B cell (primary cell): Measurements from ENCODE around the gene CCDC92B. TPM values are rescaled to one million over a fixed set of nuclear protein-coding genes. Genes with fewer than 3 reads are reported as not detected.

Experiments
- ATAC-seq: fragments of 200-7000 bp; cut with Tn5 transposase; one replicate; pipeline ENCODE4 v1.10.0; 2021; ENCODE audit warnings: low read depth, mild to moderate bottlenecking, moderate number of reproducible peaks, moderate library complexity
- CTCF ChIA-PET: fragments of 350-600 bp; sonication (Branson Sonifier 250); formaldehyde crosslinking; loops from one replicate; lab custom pipeline; 2021; ENCODE audit warnings: antibody characterized with exemption, inconsistent platforms; lab: Charles Lee
- POLR2A ChIA-PET: fragments of 350-600 bp; sonication (Branson Sonifier 250); formaldehyde crosslinking; loops from one replicate; lab custom pipeline; 2021; ENCODE audit warnings: antibody characterized with exemption; lab: Charles Lee
- DNase-seq: peaks from one replicate; pipeline ENCODE4 v3.0.0; 2013
- H2AFZ ChIP-seq: 2 replicates; pipeline ENCODE4 v1.6.1; 2012; ENCODE audit warnings: mild to moderate bottlenecking, low read depth, low read length; ENCODE audit not compliant: insufficient read depth, poor library complexity, severe bottlenecking
- H3K27ac ChIP-seq, 2 donors: 1 replicate in 1 of 2; 2 replicates in 1 of 2; pipeline ENCODE4 v1.5.1; 2012 to 2013; ENCODE audit warnings: low read length in 2 of 2, mild to moderate bottlenecking in 2 of 2, moderate library complexity in 1 of 2
- H3K27me3 ChIP-seq, 4 experiments: fragments of 200-600 bp in 1 of 4; sonication (generic) in 1 of 4; replicated peaks in 1 of 4; 1 replicate in 2 of 4; 2 replicates in 2 of 4; pipeline versions ENCODE4 v1.6.1 to v1.7.0; 2013 to 2016; ENCODE audit warnings: low read length in 3 of 4, mild to moderate bottlenecking in 2 of 4, mixed read lengths in 1 of 4, moderate library complexity in 1 of 4; ENCODE audit not compliant: insufficient read depth in 4 of 4, control insufficient read depth in 3 of 4; ENCODE audit errors: control extremely low read depth in 1 of 4
- H3K36me3 ChIP-seq, 2 experiments: replicated peaks in 1 of 2; 1 replicate in 1 of 2; 2 replicates in 1 of 2; pipeline versions ENCODE4 v1.6.1 to v1.7.1; 2013; ENCODE audit warnings: low read length in 1 of 2; ENCODE audit not compliant: insufficient read depth in 2 of 2, control insufficient read depth in 1 of 2; ENCODE audit errors: control extremely low read depth in 1 of 2, extremely low read depth in 1 of 2
- H3K4me1 ChIP-seq, 2 donors: fragments of 200-600 bp in 1 of 2; sonication (generic) in 1 of 2; 1 replicate in 1 of 2; 2 replicates in 1 of 2; pipeline versions ENCODE4 v1.5.1 to v1.6.1; 2013 to 2017; ENCODE audit warnings: low read length in 2 of 2; ENCODE audit not compliant: control insufficient read depth in 2 of 2, insufficient read depth in 2 of 2
- H3K4me2 ChIP-seq: replicated peaks from 2 replicates; pipeline ENCODE3; 2012; ENCODE audit warnings: mild to moderate bottlenecking, low read depth, low read length; ENCODE audit not compliant: poor library complexity, severe bottlenecking
- H3K4me3 ChIP-seq, 5 experiments: fragments of 200-600 bp in 1 of 5; sonication (generic) in 1 of 5; 1 replicate in 3 of 5; 2 replicates in 2 of 5; pipeline versions ENCODE4 v1.5.1 to v1.7.0; 2011 to 2016; ENCODE audit warnings: low read length in 4 of 5, mild to moderate bottlenecking in 4 of 5, low read depth in 2 of 5, control low read depth in 1 of 5, moderate library complexity in 1 of 5; ENCODE audit not compliant: insufficient read depth in 1 of 5; ENCODE audit errors: control extremely low read depth in 1 of 5, extremely low read depth in 1 of 5
- H3K79me2 ChIP-seq: fragments of 200-600 bp; sonication (generic); one replicate; pipeline ENCODE4 v1.6.0; 2016; ENCODE audit warnings: low read length; ENCODE audit not compliant: control insufficient read depth, insufficient read depth
- H3K9ac ChIP-seq: fragments of 200-600 bp; sonication (generic); 2 replicates; pipeline ENCODE4 v1.6.1; 2017; ENCODE audit warnings: mild to moderate bottlenecking, low read length, moderate library complexity
- H3K9me3 ChIP-seq, 3 donors: one replicate each; pipeline versions ENCODE4 v1.6.1 to v1.7.1; 2013; ENCODE audit warnings: low read length in 2 of 3; ENCODE audit not compliant: control insufficient read depth in 2 of 3, insufficient read depth in 1 of 3; ENCODE audit errors: control extremely low read depth in 1 of 3
- H4K20me1 ChIP-seq: 2 replicates; pipeline ENCODE4 v1.6.0; 2012; ENCODE audit warnings: mild to moderate bottlenecking, low read length; ENCODE audit not compliant: insufficient read depth, control insufficient read depth, poor library complexity, severe bottlenecking
- H3K27ac Mint-ChIP-seq: one replicate; pipeline ENCODE4 v1.8.0; 2021; ENCODE audit warnings: mixed read lengths
- H3K27me3 Mint-ChIP-seq: one replicate; pipeline ENCODE4 v1.8.0; 2021; ENCODE audit warnings: mixed read lengths
- H3K4me1 Mint-ChIP-seq: one replicate; pipeline ENCODE4 v1.8.0; 2021; ENCODE audit warnings: mixed read lengths
- H3K4me3 Mint-ChIP-seq: one replicate; pipeline ENCODE4 v1.8.0; 2021; ENCODE audit warnings: mixed read lengths
- H3K9me3 Mint-ChIP-seq: one replicate; pipeline ENCODE4 v1.8.0; 2022; ENCODE audit warnings: mixed read lengths; ENCODE audit not compliant: insufficient read depth
- CTCF ChIP-seq: fragments of 200-600 bp; IDR thresholded peaks from one replicate; pipeline ENCODE4 v1.8.0; 2022; ENCODE audit warnings: antibody characterized with exemption, mild to moderate bottlenecking
- EZH2 ChIP-seq: IDR thresholded peaks from 2 replicates; pipeline ENCODE4 v1.6.1; 2012; ENCODE audit warnings: borderline replicate concordance, low read depth, mild to moderate bottlenecking, moderate library complexity, low read length; ENCODE audit not compliant: insufficient read depth, poor library complexity, severe bottlenecking
- WGBS: methylation state at CpG from one replicate; pipeline ENCODE4 v1.1.5; 2013; ENCODE audit warnings: missing lambda C conversion rate; ENCODE audit not compliant: insufficient coverage; 5-methylcytosine and 5-hydroxymethylcytosine counted together
- intact Hi-C: fragments of 100-400 bp; cut with micrococcal nuclease; formaldehyde crosslinking; loops from one replicate; pipeline ENCODE4 v1.10.0; 2022
- polyA plus RNA-seq: library from polyadenylated mRNA; depleted of rRNA; stranded (reverse); fragments of >200 nt; gene quantifications from 2 replicates; pipeline ENCODE4 v1.2.3, GENCODE V29; 2012
- total RNA-seq, 2 donors: library from RNA; stranded (reverse); fragments of 120-200 nt in 1 of 2; gene quantifications; 1 replicate in 1 of 2; 2 replicates in 1 of 2; pipeline versions ENCODE4 v1.2.3 to v1.2.4, GENCODE V29; 2013 to 2022

Gene CCDC92B
- total and polyA plus RNA-seq, 2 donors (not counting 1 experiment from before 2014, with no cell fraction given): 0.04 TPM; not detected in 1

GRCh38 chr17:2710803-2711607, 38.4 kb downstream of the CCDC92B start:
- Mint-ChIP-seq H3K27ac (peak overlapping the region; percentile 90), H3K27me3 (no peaks in the 10 kb centered on the region), H3K4me3 (peak overlapping the region; percentile 93), H3K9me3 (no peaks in the 10 kb centered on the region), H3K4me1 (peaks cover 44% of the 10 kb centered on the region)
- CTCF ChIA-PET: interaction anchor here (0.8 to 0.9 kb wide), 2 partner anchors 76 to 302 kb away, joined by 3 read pairs; no protein-coding TSS in a partner anchor
- Histone ChIP-seq H3K79me2 (peaks cover 60% of the 10 kb centered on the region), H3K36me3 (no peaks in the 10 kb centered on the region), H3K27me3 (no peaks in the 10 kb centered on the region), H2AFZ (peak overlapping the region; percentile 99), H4K20me1 (peaks cover 52% of the 10 kb centered on the region), H3K4me1 (peaks cover 29 to 50% of the 10 kb centered on the region in 2 donors), H3K9ac (peak overlapping the region; percentile 83), H3K27ac (peak overlapping the region in 1 of 2 donors; percentile 42), H3K9me3 (no peaks in the 10 kb centered on the region), H3K4me3 (peak overlapping the region; percentile 21 to 95 (median 58)), H3K4me2 (peak overlapping the region; percentile 95)
- no peak for TF ChIP-seq EZH2
- no peak for TF ChIP-seq CTCF
- POLR2A ChIA-PET: interaction anchor here (0.5 kb wide), 1 partner anchor 127 kb away, joined by 3 read pairs; no protein-coding TSS in a partner anchor
- ATAC-seq: peak; percentile 2
- DNase-seq: peak; percentile 55
- intact Hi-C loops: loop anchor here (1.0 to 5.0 kb wide), 4 partner anchors 116 to 374 kb away; partner anchors contain the start of genes SGSM2 and TSR1
- WGBS: under 1% methylated on average over 82 of the region's 82 CpGs
